Thyroid gland (tissue), 4 donors: ENCODE data around the gene SDS.

Experiments used
- POLR2A ChIP-seq, 2 donors: fragments of 450-650 bp; IDR thresholded peaks; one replicate each; pipeline ENCODE4 v1.6.1; 2017; ENCODE audit warnings: antibody characterized with exemption in 2 of 2, mild to moderate bottlenecking in 2 of 2, moderate library complexity in 1 of 2
- TF ChIP-seq, protein P1 (sequence below), 6 experiments: fragments of 200-600 bp in 3 of 6; fragments of 450-650 bp in 3 of 6; sonication (generic) in 3 of 6; IDR thresholded peaks; one replicate each; pipeline ENCODE4 v1.5.1; 2016 to 2019; ENCODE audit warnings: antibody characterized with exemption in 6 of 6, mild to moderate bottlenecking in 2 of 6, inconsistent platforms in 1 of 6, moderate library complexity in 1 of 6

DNA sequence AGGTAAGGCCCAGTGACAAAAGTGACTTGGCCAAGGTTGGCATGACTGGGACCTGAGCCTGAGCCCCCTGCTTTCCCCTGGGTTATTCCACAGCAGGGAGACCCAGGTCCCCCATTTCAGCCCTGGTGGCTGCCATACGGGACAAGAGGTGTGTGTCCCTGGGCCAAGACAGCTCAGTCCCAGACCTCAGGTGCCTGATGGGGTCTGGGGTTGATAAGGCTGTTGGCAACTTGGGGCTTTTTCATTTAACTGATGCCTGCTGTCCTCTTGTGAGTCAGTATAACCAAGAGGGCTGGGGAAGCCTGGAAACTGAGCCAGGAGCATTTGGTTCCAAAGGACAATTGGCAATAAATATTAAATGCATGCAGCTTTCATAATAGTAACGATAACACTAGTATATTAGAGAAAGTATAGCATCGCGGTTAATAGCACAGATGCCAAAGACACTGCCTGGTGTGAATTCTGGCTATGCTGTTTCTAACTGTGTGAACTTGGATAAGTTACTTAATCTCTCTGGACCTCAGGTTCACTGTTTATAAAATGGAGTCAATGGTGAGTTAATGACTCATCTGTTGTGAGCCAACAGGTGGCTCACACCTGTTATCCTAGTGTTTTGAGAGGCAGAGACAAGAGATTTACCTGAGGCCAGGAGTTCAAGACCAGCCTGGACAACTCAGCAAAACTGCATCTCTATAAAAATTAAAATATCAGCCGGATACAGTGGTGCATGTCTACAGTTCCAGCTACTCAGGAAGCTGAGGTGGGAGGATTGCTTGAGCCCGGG, 19.4 kb upstream of the SDS start:
- TF ChIP-seq, protein P1, sequence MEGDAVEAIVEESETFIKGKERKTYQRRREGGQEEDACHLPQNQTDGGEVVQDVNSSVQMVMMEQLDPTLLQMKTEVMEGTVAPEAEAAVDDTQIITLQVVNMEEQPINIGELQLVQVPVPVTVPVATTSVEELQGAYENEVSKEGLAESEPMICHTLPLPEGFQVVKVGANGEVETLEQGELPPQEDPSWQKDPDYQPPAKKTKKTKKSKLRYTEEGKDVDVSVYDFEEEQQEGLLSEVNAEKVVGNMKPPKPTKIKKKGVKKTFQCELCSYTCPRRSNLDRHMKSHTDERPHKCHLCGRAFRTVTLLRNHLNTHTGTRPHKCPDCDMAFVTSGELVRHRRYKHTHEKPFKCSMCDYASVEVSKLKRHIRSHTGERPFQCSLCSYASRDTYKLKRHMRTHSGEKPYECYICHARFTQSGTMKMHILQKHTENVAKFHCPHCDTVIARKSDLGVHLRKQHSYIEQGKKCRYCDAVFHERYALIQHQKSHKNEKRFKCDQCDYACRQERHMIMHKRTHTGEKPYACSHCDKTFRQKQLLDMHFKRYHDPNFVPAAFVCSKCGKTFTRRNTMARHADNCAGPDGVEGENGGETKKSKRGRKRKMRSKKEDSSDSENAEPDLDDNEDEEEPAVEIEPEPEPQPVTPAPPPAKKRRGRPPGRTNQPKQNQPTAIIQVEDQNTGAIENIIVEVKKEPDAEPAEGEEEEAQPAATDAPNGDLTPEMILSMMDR (IDR thresholded peaks at IDR 0.05): no peak
- TF ChIP-seq POLR2A (IDR thresholded peaks at IDR 0.05): no peak
